Cardiac fibroblast (primary cell): ENCODE measurements around the gene MUCL1.
A peak's percentile ranks its signal among the peaks of the same experiment; 100 is the strongest.

Experiments
- DNase-seq, 2 donors: peaks; one replicate each; pipeline versions ENCODE4 v3.0.0 to v3.0.0-alpha.2; 2010; ENCODE audit warnings: low read depth in 2 of 2
- H3K4me3 ChIP-seq, 2 donors: replicated peaks in 1 of 2; 1 replicate in 1 of 2; 2 replicates in 1 of 2; pipeline ENCODE4 v1.5.1; 2011; ENCODE audit warnings: low read depth in 2 of 2, low read length in 2 of 2, mild to moderate bottlenecking in 2 of 2, moderate library complexity in 1 of 2
- CTCF ChIP-seq: IDR thresholded peaks from one replicate; pipeline ENCODE4 v1.5.1; 2011; ENCODE audit warnings: low read depth, mild to moderate bottlenecking, low read length, inconsistent platforms

The MUCL1 gene

GRCh38 chr12:54853933-54854538 lies at the start of gene MUCL1:
MUCL1 (plus strand) TSS chr12:54854516; CDS start chr12:54854583, 67 bp downstream.
- no peak within 1 kb of the TSS for H3K4me3 ChIP-seq
- peak; percentile 88 for TF ChIP-seq CTCF
- DNase-seq: peak; percentile 79 to 89

- no peak overlapping the region for H3K4me3 ChIP-seq
- no peak for TF ChIP-seq CTCF
- no peak for DNase-seq
These were observed 32.6 kb upstream of the MUCL1 start for GRCh38 chr12:54821676-54822075.

- peak; percentile 33 for TF ChIP-seq CTCF
- no peak overlapping the region for H3K4me3 ChIP-seq
- DNase-seq: no peak
These were observed 29.9 kb upstream of the MUCL1 start for GRCh38 chr12:54824402-54824801.

GRCh38 chr12:54829511-54829910 lies 24.8 kb upstream of the MUCL1 start:
- H3K4me3 ChIP-seq: no peak overlapping the region
- no peak for TF ChIP-seq CTCF

GRCh38 chr12:54830199-54830598 lies 24.1 kb upstream of the MUCL1 start:
- no peak for TF ChIP-seq CTCF
- H3K4me3 ChIP-seq: no peak overlapping the region
- DNase-seq: no peak

More at GRCh38 chr12:54829511-54829910, 24.8 kb upstream of the MUCL1 start:
- no peak for DNase-seq

- no peak overlapping the region for H3K4me3 ChIP-seq
- TF ChIP-seq CTCF: no peak
- no peak for DNase-seq
These were observed 22.7 kb upstream of the MUCL1 start for GRCh38 chr12:54831631-54832030.
